Large intestine (tissue), 3 donors: ENCODE results near the gene BACH2. TPM values are rescaled to one million over a fixed set of nuclear protein-coding genes. Genes with fewer than 3 reads are reported as not detected.

Source experiments
- DNase-seq, 2 donors: peaks; one replicate each; pipeline versions ENCODE4 v3.0.0 to v3.0.0-alpha.2; 2013
- H3K27ac ChIP-seq: one replicate; pipeline ENCODE4 v1.5.1; 2013; ENCODE audit warnings: low read length
- H3K27me3 ChIP-seq: 2 replicates; pipeline ENCODE4 v1.6.1; 2013; ENCODE audit warnings: low read length; ENCODE audit not compliant: control insufficient read depth, insufficient read depth
- H3K36me3 ChIP-seq: 2 replicates; pipeline ENCODE4 v1.6.1; 2013; ENCODE audit warnings: low read length; ENCODE audit not compliant: control insufficient read depth, insufficient read depth
- H3K4me1 ChIP-seq: one replicate; pipeline ENCODE4 v1.6.1; 2013; ENCODE audit warnings: low read length; ENCODE audit not compliant: control insufficient read depth, insufficient read depth
- H3K4me3 ChIP-seq: one replicate; pipeline ENCODE4 v1.5.1; 2013; ENCODE audit warnings: low read length
- H3K9me3 ChIP-seq: one replicate; pipeline ENCODE4 v1.6.1; 2013; ENCODE audit warnings: mild to moderate bottlenecking, low read depth, low read length, moderate library complexity; ENCODE audit not compliant: control insufficient read depth
- WGBS: methylation state at CpG from one replicate; pipeline ENCODE4 v1.1.5; 2013; ENCODE audit warnings: low lambda C conversion rate; ENCODE audit not compliant: insufficient coverage; 5-methylcytosine and 5-hydroxymethylcytosine counted together
- polyA plus RNA-seq: library from polyadenylated mRNA; unstranded; fragments of 120-200 nt; gene quantifications from one replicate; pipeline ENCODE4 v1.2.1, GENCODE V29; 2013

BACH2 gene
- polyA plus RNA-seq, 1 donor: 2.8 TPM

DNA sequence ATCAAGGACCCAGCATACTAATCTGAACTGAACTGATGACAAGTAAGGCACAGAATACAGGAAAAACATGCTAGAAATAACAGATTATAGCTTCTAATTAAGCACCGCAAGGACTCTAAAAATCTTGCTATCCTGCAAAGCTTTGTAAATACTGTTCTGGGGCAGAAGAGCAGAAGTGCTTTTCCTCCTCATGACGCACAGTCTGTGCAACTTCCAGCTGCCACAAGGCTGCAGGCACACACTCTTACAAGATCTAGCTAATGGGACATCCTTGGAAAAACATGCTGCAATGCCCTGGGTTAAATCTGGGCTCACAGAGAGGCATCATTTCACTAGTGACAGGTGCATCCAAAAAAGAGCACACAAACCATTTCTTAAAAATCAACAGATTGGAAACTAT, 213.8 kb downstream of the BACH2 start:
- no peak for DNase-seq
- no CpG with 5 or more reads among the region's 2 CpGs for WGBS

GRCh38 chr6:90080876-90081481, 215.7 kb downstream of the BACH2 start:
- no peak for DNase-seq
- no CpG with 5 or more reads among the region's 9 CpGs for WGBS
- no peak overlapping the region for H3K4me3 ChIP-seq
- H3K27ac ChIP-seq: no peak overlapping the region
- H3K4me1 ChIP-seq: no peaks in the 10 kb centered on the region
- H3K9me3 ChIP-seq: no peaks in the 10 kb centered on the region
- no peaks in the 10 kb centered on the region for H3K36me3 ChIP-seq
- H3K27me3 ChIP-seq: no peaks in the 10 kb centered on the region

More for the DNA sequence above, 213.8 kb downstream of the BACH2 start:
- no peak overlapping the region for H3K4me3 ChIP-seq
- H3K27ac ChIP-seq: no peak overlapping the region
- H3K4me1 ChIP-seq: no peaks in the 10 kb centered on the region
- H3K9me3 ChIP-seq: no peaks in the 10 kb centered on the region
- no peaks in the 10 kb centered on the region for H3K27me3 ChIP-seq
- no peaks in the 10 kb centered on the region for H3K36me3 ChIP-seq

GRCh38 chr6:90079560-90080490, 216.8 kb downstream of the BACH2 start:
- no peaks in the 10 kb centered on the region for H3K27me3 ChIP-seq
- no peak overlapping the region for H3K27ac ChIP-seq
- H3K4me1 ChIP-seq: no peaks in the 10 kb centered on the region
- H3K36me3 ChIP-seq: no peaks in the 10 kb centered on the region
- H3K9me3 ChIP-seq: no peaks in the 10 kb centered on the region
- WGBS: 100% methylated on average over 1 of the region's 11 CpGs
- no peak overlapping the region for H3K4me3 ChIP-seq
- DNase-seq: no peak

DNA sequence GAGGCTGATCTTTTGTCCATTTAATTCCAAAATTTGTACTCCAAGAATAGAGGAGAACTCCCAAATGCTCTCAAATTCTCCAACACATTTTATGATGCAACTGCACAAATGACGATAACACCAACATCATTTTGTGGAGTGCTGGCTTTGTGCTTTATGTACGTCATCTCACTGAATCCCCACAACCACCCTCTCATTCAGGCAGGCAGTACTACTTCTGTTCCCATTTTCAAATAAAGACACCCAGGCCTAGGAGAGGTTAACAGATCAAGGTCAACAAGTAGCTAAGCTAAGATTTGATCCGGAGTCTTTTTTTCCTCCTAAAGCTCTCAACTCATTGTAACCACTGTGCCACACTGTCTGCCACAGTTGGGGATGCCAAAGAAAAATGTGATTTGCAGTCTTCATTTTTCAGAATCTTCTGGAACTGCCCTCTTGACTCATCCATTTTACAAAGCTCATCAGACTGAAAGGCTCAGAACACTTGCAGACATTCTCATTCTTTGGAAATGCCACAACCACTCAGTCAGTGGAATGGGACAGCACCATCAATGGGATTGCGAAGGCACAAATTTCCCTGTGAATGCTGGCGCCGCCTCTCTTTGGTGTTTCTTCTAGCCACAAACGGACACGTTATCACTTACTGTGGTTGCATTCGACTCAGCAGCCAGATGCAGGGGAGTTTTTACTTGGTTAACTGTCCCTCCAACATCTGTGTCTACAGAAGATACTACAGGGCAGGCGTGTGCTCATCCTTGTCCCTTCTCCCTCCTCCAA, 217.9 kb downstream of the BACH2 start:
- H3K9me3 ChIP-seq: no peaks in the 10 kb centered on the region
- no peak overlapping the region for H3K4me3 ChIP-seq
- no peak overlapping the region for H3K27ac ChIP-seq
- H3K36me3 ChIP-seq: no peaks in the 10 kb centered on the region
- WGBS: no CpG with 5 or more reads among the region's 10 CpGs
- H3K4me1 ChIP-seq: no peaks in the 10 kb centered on the region
- H3K27me3 ChIP-seq: no peaks in the 10 kb centered on the region
- DNase-seq: no peak

GRCh38 chr6:90076511-90077415, 219.9 kb downstream of the BACH2 start:
- Histone ChIP-seq H3K27ac (no peak overlapping the region), H3K4me1 (no peaks in the 10 kb centered on the region), H3K4me3 (no peak overlapping the region), H3K27me3 (no peaks in the 10 kb centered on the region), H3K36me3 (no peaks in the 10 kb centered on the region), H3K9me3 (no peaks in the 10 kb centered on the region)
- no peak for DNase-seq
- 92% methylated on average over 2 of the region's 17 CpGs for WGBS

DNA sequence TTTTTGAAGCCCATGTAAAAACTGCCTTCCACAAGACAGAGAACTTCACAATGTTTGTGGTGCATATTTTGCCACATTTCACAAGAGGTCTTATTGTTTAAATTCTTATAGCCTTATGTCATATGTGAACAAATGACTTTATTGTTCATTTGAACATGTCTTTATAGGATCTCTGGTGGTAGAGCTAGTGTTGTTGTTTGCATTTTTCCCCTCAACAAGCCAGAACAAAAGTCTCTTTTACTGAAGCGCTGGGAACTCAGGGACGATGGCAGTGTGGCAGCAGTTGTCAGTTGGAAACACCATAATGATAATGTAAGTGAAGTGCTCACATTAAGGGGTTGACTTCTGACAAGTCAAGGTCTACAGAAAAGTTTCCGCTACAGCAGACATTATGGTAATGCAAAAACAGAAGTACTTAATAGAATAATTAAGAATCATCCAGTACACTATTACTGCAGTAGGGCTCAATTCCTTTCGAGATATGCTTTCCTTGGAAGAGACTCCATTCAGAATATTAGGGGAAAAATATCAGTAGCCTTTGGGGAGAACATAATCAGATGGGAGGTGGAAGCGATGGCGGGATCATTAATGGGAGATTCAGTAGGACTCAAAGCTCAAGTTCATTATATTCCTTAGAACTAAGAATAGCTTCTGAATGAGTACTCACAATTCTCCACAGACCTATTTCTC, 222.3 kb downstream of the BACH2 start:
- Histone ChIP-seq H3K4me1 (no peaks in the 10 kb centered on the region), H3K36me3 (no peaks in the 10 kb centered on the region), H3K9me3 (no peaks in the 10 kb centered on the region), H3K4me3 (no peak overlapping the region), H3K27me3 (no peaks in the 10 kb centered on the region), H3K27ac (no peak overlapping the region)
- WGBS: no CpG with 5 or more reads among the region's 6 CpGs
- no peak for DNase-seq

DNA sequence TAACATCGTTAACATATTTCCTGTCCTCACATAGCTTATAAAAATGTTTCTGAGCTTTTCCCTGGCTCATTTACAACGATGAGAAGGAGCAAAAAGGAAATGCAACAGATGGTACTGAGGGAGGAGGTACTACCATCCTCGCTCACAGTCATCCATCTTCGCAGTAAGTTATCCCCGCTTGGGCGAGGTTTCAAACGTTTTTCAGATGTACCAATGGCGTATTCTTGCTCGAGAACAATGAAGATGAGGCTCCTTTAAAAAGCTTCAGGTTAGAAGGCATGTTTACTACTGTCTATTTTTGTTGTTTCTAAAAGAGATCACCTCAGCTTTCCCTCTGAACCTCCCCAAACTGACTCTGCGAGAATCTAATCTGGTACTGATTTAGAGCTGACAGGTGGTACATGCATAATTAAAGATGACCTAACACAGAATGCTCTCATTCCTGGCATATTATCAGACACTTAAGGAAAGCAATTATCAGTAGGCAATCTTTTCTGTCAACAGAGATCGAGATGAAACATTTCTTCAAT, 223.6 kb downstream of the BACH2 start:
- Histone ChIP-seq H3K27me3 (no peaks in the 10 kb centered on the region), H3K4me3 (no peak overlapping the region), H3K9me3 (no peaks in the 10 kb centered on the region), H3K36me3 (no peaks in the 10 kb centered on the region), H3K27ac (no peak overlapping the region), H3K4me1 (no peaks in the 10 kb centered on the region)
- 100% methylated on average over 1 of the region's 11 CpGs for WGBS
- no peak for DNase-seq

DNA sequence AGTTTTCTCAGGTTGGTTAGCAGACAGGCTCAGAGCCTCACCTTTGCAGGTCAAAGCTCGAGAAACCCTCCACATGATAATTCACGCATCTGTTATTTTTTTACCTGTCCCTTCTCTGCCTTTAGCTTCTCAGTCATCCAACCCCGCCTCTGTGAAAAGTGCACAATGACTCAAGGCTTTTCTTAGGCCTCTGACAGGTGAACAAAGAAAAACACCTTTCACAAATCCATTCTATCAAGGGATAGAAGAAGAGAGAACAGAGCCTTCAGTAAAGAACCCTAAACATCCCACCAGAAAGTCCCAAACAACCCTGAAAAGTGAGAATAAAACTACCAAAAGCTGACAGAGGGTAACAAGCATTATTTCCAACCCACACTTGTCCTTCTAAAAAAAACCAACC, 224.1 kb downstream of the BACH2 start:
- Histone ChIP-seq H3K27me3 (no peaks in the 10 kb centered on the region), H3K9me3 (no peaks in the 10 kb centered on the region), H3K4me3 (no peak overlapping the region), H3K27ac (no peak overlapping the region), H3K4me1 (no peaks in the 10 kb centered on the region), H3K36me3 (no peaks in the 10 kb centered on the region)
- 90% methylated on average over 2 of the region's 3 CpGs for WGBS
- no peak for DNase-seq

DNA sequence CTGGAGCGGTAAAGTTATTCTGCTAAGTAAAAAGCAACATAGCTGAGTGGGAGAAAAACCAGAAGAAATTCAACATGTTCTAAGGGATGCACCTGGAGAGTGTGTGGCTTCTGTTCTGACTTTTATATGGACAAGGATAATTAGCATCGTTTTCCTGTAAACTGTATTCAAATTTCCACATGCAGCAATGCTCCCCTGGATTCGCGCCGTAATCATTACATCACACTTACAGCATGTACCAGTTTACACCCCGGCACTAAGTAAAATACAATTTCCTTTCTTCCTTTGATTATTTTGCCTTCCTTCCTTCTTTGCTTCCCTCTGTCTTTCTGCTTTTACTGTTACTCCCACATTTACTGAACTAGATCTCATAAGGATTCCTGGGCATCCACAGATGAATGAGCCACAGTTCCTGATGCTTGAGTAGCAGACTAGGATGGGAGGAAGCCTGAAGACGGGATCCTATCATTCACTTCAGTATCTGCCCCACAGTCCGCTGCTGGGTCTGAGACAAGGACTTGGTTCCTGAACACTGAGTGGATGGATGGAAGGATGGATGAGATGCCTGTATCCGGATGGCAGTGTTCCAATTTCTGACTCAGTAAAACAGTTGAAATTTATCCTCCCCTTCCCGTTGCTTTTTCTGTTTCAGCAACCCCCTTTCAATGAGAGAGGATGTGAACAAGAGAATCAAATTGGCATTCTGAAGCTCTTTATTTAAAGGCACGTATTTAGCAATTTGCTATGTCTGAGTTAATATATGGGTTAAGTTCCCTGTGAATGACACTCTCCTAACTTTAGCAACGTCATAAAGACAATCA, 227.7 kb downstream of the BACH2 start:
- H3K27ac ChIP-seq: no peak overlapping the region
- DNase-seq: no peak
- H3K9me3 ChIP-seq: no peaks in the 10 kb centered on the region
- WGBS: 100% methylated on average over 1 of the region's 12 CpGs
- no peaks in the 10 kb centered on the region for H3K4me1 ChIP-seq
- H3K27me3 ChIP-seq: no peaks in the 10 kb centered on the region
- H3K4me3 ChIP-seq: no peak overlapping the region
- H3K36me3 ChIP-seq: no peaks in the 10 kb centered on the region
